Activated T-cell treated with anti-CD3 and anti-CD28 coated beads, Interleukin-2, amount 50 U/mL, for 4 hours (primary cell): Measurements from ENCODE around the gene LRPAP1. TPM values are rescaled to one million over a fixed set of nuclear protein-coding genes. Genes with fewer than 3 reads are reported as not detected.

Experiments
- ATAC-seq, 2 donors: fragments of 200-7000 bp; cut with Tn5 transposase; one replicate each; pipeline ENCODE4 v1.10.0; 2021
- DNase-seq: peaks from one replicate; pipeline ENCODE4 v3.0.0-alpha.2; 2020
- H3K27me3 Mint-ChIP-seq: one replicate; pipeline ENCODE4 v1.8.0; 2021; ENCODE audit warnings: low read depth, mixed read lengths
- H3K36me3 Mint-ChIP-seq: one replicate; pipeline ENCODE4 v1.8.0; 2022; ENCODE audit warnings: mixed read lengths; ENCODE audit not compliant: insufficient read depth
- H3K4me1 Mint-ChIP-seq: one replicate; pipeline ENCODE4 v1.8.0; 2021; ENCODE audit warnings: low read depth, mixed read lengths
- H3K4me3 Mint-ChIP-seq: one replicate; pipeline ENCODE4 v1.8.0; 2021; ENCODE audit warnings: mild to moderate bottlenecking, moderate library complexity, mixed read lengths
- H3K9me3 Mint-ChIP-seq: one replicate; pipeline ENCODE4 v1.8.0; 2021; ENCODE audit warnings: mixed read lengths
- total RNA-seq, 3 donors: library from RNA; stranded (reverse); gene quantifications; one replicate each; pipeline ENCODE4 v1.2.1, GENCODE V29; 2021

Gene LRPAP1
- total RNA-seq, 3 donors from 2014 or later: 111 to 145 (median 118) TPM

DNA sequence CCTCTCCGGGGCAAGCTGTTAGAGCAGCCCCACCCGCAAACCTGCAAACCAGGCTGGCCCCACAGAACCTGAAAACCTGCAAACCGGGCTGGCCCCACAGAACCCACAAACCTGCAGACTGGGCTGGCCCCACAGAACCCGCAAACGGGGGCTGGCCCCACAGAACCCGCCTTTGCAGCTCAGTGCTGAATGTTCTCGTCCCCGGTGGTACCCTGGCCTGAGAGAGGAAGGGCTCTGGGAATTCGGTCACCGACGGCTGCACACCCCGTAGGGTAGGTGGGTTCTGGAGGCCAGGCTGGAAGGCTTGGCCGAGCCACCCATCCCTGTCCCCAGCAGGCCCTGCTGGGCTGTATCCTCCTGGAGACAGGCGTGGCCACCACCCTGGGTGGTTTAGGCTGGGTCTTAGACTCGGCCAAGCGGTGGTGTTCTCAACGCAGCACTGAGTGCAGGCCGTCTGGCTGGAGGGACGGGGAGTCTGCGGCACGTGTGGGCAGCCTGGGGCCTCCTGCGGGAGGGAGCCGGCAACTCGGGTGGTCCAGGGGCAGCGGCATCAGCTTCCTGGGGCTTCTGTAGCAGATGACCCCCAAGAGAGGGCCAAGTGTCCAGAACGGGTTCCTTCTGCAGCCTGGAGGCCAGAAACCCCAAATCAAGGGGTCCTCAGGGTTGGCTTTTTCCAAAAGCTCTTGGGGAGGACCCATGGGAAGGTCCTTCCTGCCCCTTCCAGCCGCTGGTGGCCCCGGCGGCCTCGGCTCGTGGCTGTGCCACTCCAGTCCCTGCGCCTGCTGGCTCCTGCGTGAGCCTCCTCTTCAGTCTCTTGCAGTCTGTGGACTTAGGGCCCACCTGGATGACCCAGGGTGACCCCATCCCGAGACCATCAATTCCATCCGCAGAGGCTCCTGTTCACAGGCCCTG lies 53.5 kb downstream of the LRPAP1 start:
- H3K9me3 Mint-ChIP-seq: no peaks in the 10 kb centered on the region
- no peak for ATAC-seq
- H3K4me3 Mint-ChIP-seq: no peak overlapping the region
- peaks cover 30% of the 10 kb centered on the region for H3K27me3 Mint-ChIP-seq
- DNase-seq: no peak
- H3K4me1 Mint-ChIP-seq: no peaks in the 10 kb centered on the region
- H3K36me3 Mint-ChIP-seq: no peaks in the 10 kb centered on the region

- no peak overlapping the region for H3K4me3 Mint-ChIP-seq
- H3K36me3 Mint-ChIP-seq: no peaks in the 10 kb centered on the region
- H3K27me3 Mint-ChIP-seq: peaks cover 26% of the 10 kb centered on the region
- ATAC-seq (no peak), DNase-seq (no peak)
- H3K4me1 Mint-ChIP-seq: no peaks in the 10 kb centered on the region
- no peaks in the 10 kb centered on the region for H3K9me3 Mint-ChIP-seq
Observed at GRCh38 chr4:3477750-3478430, 54.3 kb downstream of the LRPAP1 start.

- no peak overlapping the region for H3K4me3 Mint-ChIP-seq
- DNase-seq (no peak), ATAC-seq (no peak)
- H3K27me3 Mint-ChIP-seq: peaks cover 21% of the 10 kb centered on the region
- H3K9me3 Mint-ChIP-seq: no peaks in the 10 kb centered on the region
- H3K36me3 Mint-ChIP-seq: no peaks in the 10 kb centered on the region
- no peaks in the 10 kb centered on the region for H3K4me1 Mint-ChIP-seq
Observed at GRCh38 chr4:3476936-3477749, 55.1 kb downstream of the LRPAP1 start.

- Mint-ChIP-seq H3K9me3 (no peaks in the 10 kb centered on the region), H3K27me3 (peaks cover 14% of the 10 kb centered on the region), H3K4me3 (no peak overlapping the region), H3K36me3 (no peaks in the 10 kb centered on the region), H3K4me1 (no peaks in the 10 kb centered on the region)
- DNase-seq (no peak), ATAC-seq (no peak)
Observed at GRCh38 chr4:3476341-3476747, 55.9 kb downstream of the LRPAP1 start.

- H3K36me3 Mint-ChIP-seq: no peaks in the 10 kb centered on the region
- ATAC-seq: no peak
- DNase-seq: no peak
- H3K4me3 Mint-ChIP-seq: no peak overlapping the region
- no peaks in the 10 kb centered on the region for H3K9me3 Mint-ChIP-seq
- H3K4me1 Mint-ChIP-seq: no peaks in the 10 kb centered on the region
- H3K27me3 Mint-ChIP-seq: peaks cover 10% of the 10 kb centered on the region
Observed at GRCh38 chr4:3475713-3476260, 56.4 kb downstream of the LRPAP1 start.

DNA sequence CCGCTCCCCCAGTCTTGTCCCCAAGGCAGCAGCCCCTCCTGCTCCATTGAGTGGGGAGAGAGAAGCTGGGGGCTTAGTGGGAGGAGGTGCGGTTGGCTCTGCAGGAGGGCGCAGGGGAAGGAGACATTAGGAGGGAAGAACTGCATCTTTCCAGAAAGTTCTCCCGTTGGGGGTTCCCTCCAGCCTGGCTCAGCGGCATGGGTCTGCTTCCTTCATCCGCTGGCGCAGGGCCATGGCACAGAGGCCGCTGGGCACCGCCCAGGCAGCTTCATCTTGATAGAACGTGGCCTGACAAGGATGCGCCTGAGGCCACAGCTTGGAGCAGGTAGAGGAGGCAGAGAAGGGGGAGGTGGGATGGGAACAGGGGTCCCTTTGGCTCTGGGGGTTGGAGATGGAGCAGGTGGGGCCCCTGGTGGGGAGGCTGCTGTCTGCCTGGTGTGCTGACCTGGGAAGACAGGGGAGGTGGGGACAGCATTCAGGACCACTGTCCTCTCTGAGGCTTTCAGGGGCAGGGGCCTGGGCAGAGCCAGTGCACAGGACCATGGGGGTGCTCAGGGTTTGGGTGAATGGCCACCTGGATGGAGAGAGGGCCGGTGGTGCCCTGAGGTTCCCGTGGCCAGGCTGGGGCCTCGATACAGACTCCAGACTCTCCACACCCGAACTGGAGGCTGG lies 57.0 kb downstream of the LRPAP1 start:
- H3K36me3 Mint-ChIP-seq: no peaks in the 10 kb centered on the region
- DNase-seq (no peak), ATAC-seq (no peak)
- H3K4me1 Mint-ChIP-seq: no peaks in the 10 kb centered on the region
- H3K4me3 Mint-ChIP-seq: no peak overlapping the region
- no peaks in the 10 kb centered on the region for H3K9me3 Mint-ChIP-seq
- peaks cover 5% of the 10 kb centered on the region for H3K27me3 Mint-ChIP-seq

GRCh38 chr4:3473996-3474765 lies 58.0 kb downstream of the LRPAP1 start:
- Mint-ChIP-seq H3K4me3 (no peak overlapping the region), H3K36me3 (no peaks in the 10 kb centered on the region), H3K4me1 (no peaks in the 10 kb centered on the region), H3K9me3 (no peaks in the 10 kb centered on the region), H3K27me3 (peaks cover 5% of the 10 kb centered on the region)
- ATAC-seq (no peak), DNase-seq (no peak)

GRCh38 chr4:3473181-3473950 lies 58.9 kb downstream of the LRPAP1 start:
- no peak overlapping the region for H3K4me3 Mint-ChIP-seq
- H3K4me1 Mint-ChIP-seq: no peaks in the 10 kb centered on the region
- H3K36me3 Mint-ChIP-seq: no peaks in the 10 kb centered on the region
- ATAC-seq (no peak), DNase-seq (no peak)
- H3K27me3 Mint-ChIP-seq: peaks cover 5% of the 10 kb centered on the region
- no peaks in the 10 kb centered on the region for H3K9me3 Mint-ChIP-seq

DNA sequence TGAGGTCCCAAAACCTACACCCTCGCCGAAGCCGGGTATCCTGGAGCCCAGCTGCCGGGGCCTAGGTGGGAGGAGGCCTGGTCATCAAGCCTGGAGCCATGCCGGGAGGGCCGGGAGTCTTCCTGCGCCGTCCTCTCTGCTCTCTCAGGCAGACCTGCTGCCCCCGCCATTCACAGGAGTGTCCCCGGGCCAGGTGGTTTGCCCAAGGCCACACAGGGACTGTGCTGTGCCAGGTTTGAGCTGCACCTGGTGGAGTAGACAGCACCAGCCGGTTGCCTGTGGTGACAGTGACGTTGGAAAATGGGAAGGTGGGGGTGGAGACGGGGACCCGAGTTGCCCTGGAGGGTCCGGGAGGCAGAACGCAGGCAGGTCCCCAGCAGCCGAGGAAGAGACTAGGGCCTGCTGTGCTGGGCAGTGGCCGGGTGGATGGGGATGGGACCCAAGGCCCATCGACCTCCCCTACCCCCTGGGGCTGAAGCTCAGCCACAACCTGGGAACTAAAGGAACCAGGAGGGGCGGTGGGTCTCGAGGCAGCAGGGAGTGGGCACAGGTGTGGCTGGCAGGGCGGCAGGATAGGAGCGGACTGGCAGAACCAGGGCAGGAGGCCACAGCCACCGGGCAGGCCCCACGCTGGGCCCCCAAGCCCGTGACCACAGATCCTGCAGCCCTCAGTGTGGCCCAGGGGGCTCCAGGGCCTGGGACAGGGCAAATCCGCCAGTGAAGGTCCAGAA lies 59.6 kb downstream of the LRPAP1 start:
- ATAC-seq (no peak), DNase-seq (no peak)
- Mint-ChIP-seq H3K4me1 (no peaks in the 10 kb centered on the region), H3K4me3 (no peak overlapping the region), H3K36me3 (no peaks in the 10 kb centered on the region), H3K9me3 (no peaks in the 10 kb centered on the region), H3K27me3 (peaks cover 5% of the 10 kb centered on the region)

GRCh38 chr4:3471886-3472285 lies 60.3 kb downstream of the LRPAP1 start:
- no peak for ATAC-seq
- H3K4me1 Mint-ChIP-seq: no peaks in the 10 kb centered on the region
- H3K27me3 Mint-ChIP-seq: peaks cover 5% of the 10 kb centered on the region

GRCh38 chr4:3471098-3471760 lies 61.0 kb downstream of the LRPAP1 start:
- Mint-ChIP-seq H3K27me3 (peaks cover under 1% of the 10 kb centered on the region), H3K4me1 (no peaks in the 10 kb centered on the region), H3K36me3 (no peaks in the 10 kb centered on the region), H3K4me3 (no peak overlapping the region), H3K9me3 (no peaks in the 10 kb centered on the region)
- DNase-seq (no peak), ATAC-seq (no peak)

More at GRCh38 chr4:3471886-3472285, 60.3 kb downstream of the LRPAP1 start:
- DNase-seq: no peak
- Mint-ChIP-seq H3K9me3 (no peaks in the 10 kb centered on the region), H3K4me3 (no peak overlapping the region), H3K36me3 (no peaks in the 10 kb centered on the region)
